ENCODE measurements around the gene PRLH.
A peak's percentile ranks its signal among the peaks of the same experiment; 100 is the strongest.

The PRLH gene

GRCh38 chr2:237581326-237581725, 15.0 kb downstream of the PRLH start:
- peak overlapping the region; percentile 75 for H3K27ac ChIP-seq
- TF ChIP-seq, protein P1, sequence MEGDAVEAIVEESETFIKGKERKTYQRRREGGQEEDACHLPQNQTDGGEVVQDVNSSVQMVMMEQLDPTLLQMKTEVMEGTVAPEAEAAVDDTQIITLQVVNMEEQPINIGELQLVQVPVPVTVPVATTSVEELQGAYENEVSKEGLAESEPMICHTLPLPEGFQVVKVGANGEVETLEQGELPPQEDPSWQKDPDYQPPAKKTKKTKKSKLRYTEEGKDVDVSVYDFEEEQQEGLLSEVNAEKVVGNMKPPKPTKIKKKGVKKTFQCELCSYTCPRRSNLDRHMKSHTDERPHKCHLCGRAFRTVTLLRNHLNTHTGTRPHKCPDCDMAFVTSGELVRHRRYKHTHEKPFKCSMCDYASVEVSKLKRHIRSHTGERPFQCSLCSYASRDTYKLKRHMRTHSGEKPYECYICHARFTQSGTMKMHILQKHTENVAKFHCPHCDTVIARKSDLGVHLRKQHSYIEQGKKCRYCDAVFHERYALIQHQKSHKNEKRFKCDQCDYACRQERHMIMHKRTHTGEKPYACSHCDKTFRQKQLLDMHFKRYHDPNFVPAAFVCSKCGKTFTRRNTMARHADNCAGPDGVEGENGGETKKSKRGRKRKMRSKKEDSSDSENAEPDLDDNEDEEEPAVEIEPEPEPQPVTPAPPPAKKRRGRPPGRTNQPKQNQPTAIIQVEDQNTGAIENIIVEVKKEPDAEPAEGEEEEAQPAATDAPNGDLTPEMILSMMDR (conservative IDR thresholded peaks at IDR 0.05), result no peak

- peak overlapping the region; percentile 75 for H3K27ac ChIP-seq
- TF ChIP-seq, protein P1 (conservative IDR thresholded peaks at IDR 0.05), result peak; percentile 65
These were observed 15.7 kb downstream of the PRLH start for GRCh38 chr2:237581751-237582746.

GRCh38 chr2:237583385-237584295, 17.3 kb downstream of the PRLH start:
- peak overlapping the region; percentile 75 for H3K27ac ChIP-seq
- TF ChIP-seq, protein P1 (conservative IDR thresholded peaks at IDR 0.05), result no peak

DNA sequence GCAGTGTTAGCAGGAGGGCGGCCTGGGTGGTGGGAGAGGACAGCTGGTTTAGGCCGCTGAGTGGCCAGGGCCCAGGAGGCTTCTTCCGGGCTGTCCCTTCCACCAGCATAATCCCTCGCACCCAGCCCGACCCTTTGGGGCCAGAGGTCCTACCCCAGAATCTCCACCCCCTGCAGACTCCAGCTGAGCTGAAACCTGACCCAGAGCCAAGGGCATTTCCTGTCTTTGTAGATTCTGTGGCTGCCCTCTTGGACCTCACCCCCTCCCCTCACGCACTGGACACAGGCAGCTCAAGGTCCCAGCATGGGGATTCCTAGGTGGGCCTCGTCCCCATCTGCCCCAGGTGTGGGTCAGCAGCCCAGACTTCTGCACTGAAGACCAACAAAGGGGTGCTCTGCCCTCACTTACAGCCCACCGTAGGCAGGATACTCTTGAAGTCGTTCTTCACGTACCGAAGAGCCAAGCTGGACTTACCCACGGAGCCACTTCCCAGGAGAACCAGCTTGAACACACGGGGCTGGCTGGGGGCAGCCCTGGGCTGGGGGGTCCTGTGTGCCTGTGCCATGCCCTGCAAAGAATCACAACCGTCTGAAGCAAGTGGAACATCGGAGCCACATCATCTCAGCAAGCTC, 19.3 kb downstream of the PRLH start:
- TF ChIP-seq, protein P1 (conservative IDR thresholded peaks at IDR 0.05), result no peak
- H3K27ac ChIP-seq, result no peak overlapping the region; the same call in 1 of the 2 replicates

GRCh38 chr2:237588044-237588696, 21.8 kb downstream of the PRLH start:
- peak overlapping the region; percentile 95 for H3K27ac ChIP-seq
- TF ChIP-seq, protein P1 (conservative IDR thresholded peaks at IDR 0.05), result no peak

GRCh38 chr2:237590272-237591140, 24.1 kb downstream of the PRLH start, which contains the start of gene RAB17:
Gene RAB17, minus strand, starts transcription at chr2:237590734. Its CDS starts 4,580 bp downstream, at chr2:237586154.
- H3K27ac ChIP-seq, result peak within 1 kb of the TSS; percentile 95
- TF ChIP-seq, protein P1 (conservative IDR thresholded peaks at IDR 0.05), result no peak
